ENCODE data around the gene FGF10. TPM values are rescaled to one million over a fixed set of nuclear protein-coding genes. Genes with fewer than 3 reads are reported as not detected.

The FGF10 gene
- total RNA-seq, 2 donors from 2014 or later, result not detected

- Mint-ChIP-seq H3K36me3 (peaks cover 10% of the 10 kb centered on the region), H3K27ac (no peak overlapping the region), H3K4me1 (ENCODE audit: low read depth in 2 of 2) (no peaks in the 10 kb centered on the region), H3K27me3 (peaks cover 10 to 12% of the 10 kb centered on the region in 2 donors), H3K4me3 (no peak overlapping the region), H3K9me3 (peaks cover 26% of the 10 kb centered on the region)
- no peak for ATAC-seq
- no peak for DNase-seq (ENCODE audit: low spot score)
These were observed 6.3 kb downstream of the FGF10 start for GRCh38 chr5:44382894-44383293.

- no peaks in the 10 kb centered on the region for H3K36me3 Mint-ChIP-seq
- ATAC-seq (no peak), DNase-seq (ENCODE audit: low spot score) (no peak)
- H3K4me1 Mint-ChIP-seq (ENCODE audit: low read depth in 2 of 2), result no peaks in the 10 kb centered on the region
- H3K9me3 Mint-ChIP-seq, result peaks cover 41% of the 10 kb centered on the region
- no peak overlapping the region for H3K4me3 Mint-ChIP-seq
- no peak overlapping the region for H3K27ac Mint-ChIP-seq
- H3K27me3 Mint-ChIP-seq, result no peaks in the 10 kb centered on the region
These were observed 12.2 kb downstream of the FGF10 start for GRCh38 chr5:44377057-44377456.

- H3K4me3 Mint-ChIP-seq, result no peak overlapping the region
- H3K27ac Mint-ChIP-seq, result no peak overlapping the region
- DNase-seq (ENCODE audit: low spot score) (no peak), ATAC-seq (no peak)
- H3K9me3 Mint-ChIP-seq, result peaks cover 27% of the 10 kb centered on the region
- no peaks in the 10 kb centered on the region for H3K4me1 Mint-ChIP-seq (ENCODE audit: low read depth in 2 of 2)
- H3K27me3 Mint-ChIP-seq, result no peaks in the 10 kb centered on the region
- H3K36me3 Mint-ChIP-seq, result no peaks in the 10 kb centered on the region
These were observed 17.2 kb downstream of the FGF10 start for GRCh38 chr5:44372028-44372427.

- Mint-ChIP-seq H3K4me3 (no peak overlapping the region), H3K27ac (no peak overlapping the region), H3K27me3 (no peaks in the 10 kb centered on the region), H3K36me3 (no peaks in the 10 kb centered on the region), H3K9me3 (peaks cover 10% of the 10 kb centered on the region), H3K4me1 (ENCODE audit: low read depth in 2 of 2) (no peaks in the 10 kb centered on the region)
- ATAC-seq (no peak), DNase-seq (ENCODE audit: low spot score) (no peak)
These were observed 22.0 kb downstream of the FGF10 start for GRCh38 chr5:44367203-44367602.

- H3K27ac Mint-ChIP-seq, result no peak overlapping the region
- DNase-seq (ENCODE audit: low spot score) (no peak), ATAC-seq (no peak)
- peaks cover 7% of the 10 kb centered on the region for H3K9me3 Mint-ChIP-seq
- H3K4me3 Mint-ChIP-seq, result no peak overlapping the region
- no peaks in the 10 kb centered on the region for H3K27me3 Mint-ChIP-seq
- no peaks in the 10 kb centered on the region for H3K4me1 Mint-ChIP-seq (ENCODE audit: low read depth in 2 of 2)
- no peaks in the 10 kb centered on the region for H3K36me3 Mint-ChIP-seq
These were observed 23.9 kb downstream of the FGF10 start for GRCh38 chr5:44365345-44365744.

- Mint-ChIP-seq H3K4me1 (ENCODE audit: low read depth in 2 of 2) (no peaks in the 10 kb centered on the region), H3K27ac (no peak overlapping the region), H3K27me3 (no peaks in the 10 kb centered on the region), H3K9me3 (peaks cover 3% of the 10 kb centered on the region), H3K36me3 (no peaks in the 10 kb centered on the region), H3K4me3 (no peak overlapping the region)
- DNase-seq (ENCODE audit: low spot score) (no peak), ATAC-seq (no peak)
These were observed 25.1 kb downstream of the FGF10 start for GRCh38 chr5:44364097-44364496.

- no peak overlapping the region for H3K4me3 Mint-ChIP-seq
- H3K36me3 Mint-ChIP-seq, result no peaks in the 10 kb centered on the region
- no peak overlapping the region for H3K27ac Mint-ChIP-seq
- no peak for DNase-seq (ENCODE audit: low spot score)
- no peaks in the 10 kb centered on the region for H3K4me1 Mint-ChIP-seq (ENCODE audit: low read depth in 2 of 2)
- H3K9me3 Mint-ChIP-seq, result peaks cover 3% of the 10 kb centered on the region
- no peak for ATAC-seq
- no peaks in the 10 kb centered on the region for H3K27me3 Mint-ChIP-seq
These were observed 27.7 kb downstream of the FGF10 start for GRCh38 chr5:44361342-44362001.

GRCh38 chr5:44360919-44361318 is 28.3 kb downstream of the FGF10 start:
- H3K4me1 Mint-ChIP-seq (ENCODE audit: low read depth in 2 of 2), result no peaks in the 10 kb centered on the region
- no peak overlapping the region for H3K4me3 Mint-ChIP-seq
- no peaks in the 10 kb centered on the region for H3K36me3 Mint-ChIP-seq
- H3K27me3 Mint-ChIP-seq, result no peaks in the 10 kb centered on the region
- ATAC-seq, result no peak
- H3K27ac Mint-ChIP-seq, result no peak overlapping the region
- DNase-seq (ENCODE audit: low spot score), result no peak
- peaks cover 3% of the 10 kb centered on the region for H3K9me3 Mint-ChIP-seq

GRCh38 chr5:44358421-44358820 is 30.8 kb downstream of the FGF10 start:
- Mint-ChIP-seq H3K4me1 (ENCODE audit: low read depth in 2 of 2) (no peaks in the 10 kb centered on the region), H3K9me3 (no peaks in the 10 kb centered on the region), H3K27ac (no peak overlapping the region), H3K36me3 (no peaks in the 10 kb centered on the region), H3K27me3 (no peaks in the 10 kb centered on the region), H3K4me3 (no peak overlapping the region)
- DNase-seq (ENCODE audit: low spot score), result no peak
- ATAC-seq, result no peak

GRCh38 chr5:44356231-44356630 is 33.0 kb downstream of the FGF10 start:
- Mint-ChIP-seq H3K27me3 (no peaks in the 10 kb centered on the region), H3K4me1 (ENCODE audit: low read depth in 2 of 2) (no peaks in the 10 kb centered on the region), H3K4me3 (no peak overlapping the region), H3K9me3 (no peaks in the 10 kb centered on the region), H3K27ac (no peak overlapping the region), H3K36me3 (no peaks in the 10 kb centered on the region)
- ATAC-seq (no peak), DNase-seq (ENCODE audit: low spot score) (no peak)

GRCh38 chr5:44345871-44346270 is 43.3 kb downstream of the FGF10 start:
- DNase-seq (ENCODE audit: low spot score), result no peak
- H3K27me3 Mint-ChIP-seq, result no peaks in the 10 kb centered on the region
- H3K36me3 Mint-ChIP-seq, result no peaks in the 10 kb centered on the region
- no peak for ATAC-seq
- no peak overlapping the region for H3K27ac Mint-ChIP-seq
- H3K4me3 Mint-ChIP-seq, result no peak overlapping the region
- H3K4me1 Mint-ChIP-seq (ENCODE audit: low read depth in 2 of 2), result no peaks in the 10 kb centered on the region
- H3K9me3 Mint-ChIP-seq, result peaks cover 7% of the 10 kb centered on the region

GRCh38 chr5:44336708-44337107 is 52.5 kb downstream of the FGF10 start:
- peaks cover 7% of the 10 kb centered on the region for H3K9me3 Mint-ChIP-seq

GRCh38 chr5:44334622-44335021 is 54.6 kb downstream of the FGF10 start:
- H3K4me1 Mint-ChIP-seq (ENCODE audit: low read depth in 2 of 2), result no peaks in the 10 kb centered on the region
- H3K4me3 Mint-ChIP-seq, result no peak overlapping the region
- H3K9me3 Mint-ChIP-seq, result peaks cover 5% of the 10 kb centered on the region
- no peak for ATAC-seq
- H3K36me3 Mint-ChIP-seq, result no peaks in the 10 kb centered on the region
- no peak for DNase-seq (ENCODE audit: low spot score)
- no peaks in the 10 kb centered on the region for H3K27me3 Mint-ChIP-seq
- no peak overlapping the region for H3K27ac Mint-ChIP-seq

More at GRCh38 chr5:44336708-44337107, 52.5 kb downstream of the FGF10 start:
- no peak overlapping the region for H3K27ac Mint-ChIP-seq
- H3K4me3 Mint-ChIP-seq, result no peak overlapping the region
- no peaks in the 10 kb centered on the region for H3K27me3 Mint-ChIP-seq
- ATAC-seq, result no peak
- H3K36me3 Mint-ChIP-seq, result no peaks in the 10 kb centered on the region
- no peaks in the 10 kb centered on the region for H3K4me1 Mint-ChIP-seq (ENCODE audit: low read depth in 2 of 2)
- DNase-seq (ENCODE audit: low spot score), result no peak

- H3K27ac Mint-ChIP-seq, result no peak overlapping the region
- H3K36me3 Mint-ChIP-seq, result no peaks in the 10 kb centered on the region
- no peak overlapping the region for H3K4me3 Mint-ChIP-seq
- H3K4me1 Mint-ChIP-seq (ENCODE audit: low read depth in 2 of 2), result no peaks in the 10 kb centered on the region
- peaks cover 3% of the 10 kb centered on the region for H3K9me3 Mint-ChIP-seq
- ATAC-seq (no peak), DNase-seq (ENCODE audit: low spot score) (no peak)
- H3K27me3 Mint-ChIP-seq, result no peaks in the 10 kb centered on the region
These were observed 56.8 kb downstream of the FGF10 start for GRCh38 chr5:44332285-44332971.

Data from natural killer cell treated with Interleukin-12 subunit alpha and Interleukin-12 subunit beta and Interleukin-15 and Interleukin-18, amount 100 ng/mL, for 72 hours (primary cell).